GM10266 (cell line): ENCODE data around the gene XRCC2.

Experiments
- DNase-seq: peaks from one replicate; pipeline ENCODE4 v3.0.0; 2012; ENCODE audit errors: extremely low spot score
- CTCF ChIP-seq: IDR thresholded peaks from 2 replicates; pipeline ENCODE4 v1.5.1; 2012; ENCODE audit warnings: mild to moderate bottlenecking, low read depth; ENCODE audit not compliant: control insufficient read depth, insufficient read depth; ENCODE audit errors: missing control alignments

XRCC2 gene

GRCh38 chr7:152596824-152597223 is 79.1 kb downstream of the XRCC2 start:
- TF ChIP-seq CTCF: no peak
- no peak for DNase-seq
